GM19468 (cell line): Measurements from ENCODE around the gene CERKL.

Experiments used
- ATAC-seq: cut with Tn5 transposase; IDR thresholded peaks from one replicate; pipeline ENCODE4 v1.9.1; 2021; ENCODE audit warnings: mild to moderate bottlenecking, moderate library complexity, moderate number of reproducible peaks; ENCODE audit not compliant: unreplicated experiment; ENCODE audit errors: extremely low read depth

Gene CERKL

DNA sequence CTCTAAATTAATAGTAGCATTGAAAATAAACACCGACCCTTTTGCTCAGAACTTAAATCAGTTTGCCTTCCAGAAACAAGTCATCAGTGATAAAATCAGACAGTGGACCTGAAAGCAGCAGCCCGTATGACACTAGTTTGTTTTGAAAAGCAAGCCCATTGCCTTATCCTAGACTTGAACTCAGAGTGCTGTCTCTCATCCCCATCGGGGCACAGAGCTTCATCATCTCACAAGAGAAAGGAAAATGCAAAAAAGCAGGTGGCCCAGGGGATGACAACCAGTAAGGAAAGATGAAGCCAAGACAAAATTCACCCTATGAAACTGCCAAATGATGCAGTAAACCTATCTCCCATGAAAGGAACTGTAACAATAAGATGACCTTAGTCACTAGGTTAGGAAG is 71.2 kb downstream of the CERKL start:
- no peak for ATAC-seq

- ATAC-seq, result no peak
These were observed 75.4 kb downstream of the CERKL start for GRCh38 chr2:181581534-181581933.

GRCh38 chr2:181578829-181579228 is 78.1 kb downstream of the CERKL start:
- ATAC-seq, result no peak

DNA sequence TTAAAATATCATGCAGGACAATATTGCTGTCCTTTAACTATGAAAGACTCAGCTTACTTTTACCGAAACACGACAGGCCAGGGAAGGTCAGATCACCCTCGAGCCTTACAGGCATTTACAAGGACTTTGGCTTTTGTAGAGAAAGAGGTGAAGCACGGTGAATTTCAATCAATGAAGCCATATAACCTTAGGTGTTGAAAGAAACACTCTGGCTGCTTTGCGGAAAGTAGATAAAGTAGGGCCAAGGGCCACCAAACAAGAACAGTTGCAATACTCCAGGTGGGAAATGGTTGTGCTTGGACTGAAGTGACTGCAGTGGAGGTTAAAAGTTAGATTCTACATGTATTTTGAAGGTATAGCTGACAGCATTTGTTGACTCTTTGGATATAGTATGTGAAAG is 80.5 kb downstream of the CERKL start:
- no peak for ATAC-seq

- no peak for ATAC-seq
These were observed 81.3 kb downstream of the CERKL start for GRCh38 chr2:181575650-181576025.

GRCh38 chr2:181575024-181575649 is 81.8 kb downstream of the CERKL start:
- ATAC-seq, result no peak

DNA sequence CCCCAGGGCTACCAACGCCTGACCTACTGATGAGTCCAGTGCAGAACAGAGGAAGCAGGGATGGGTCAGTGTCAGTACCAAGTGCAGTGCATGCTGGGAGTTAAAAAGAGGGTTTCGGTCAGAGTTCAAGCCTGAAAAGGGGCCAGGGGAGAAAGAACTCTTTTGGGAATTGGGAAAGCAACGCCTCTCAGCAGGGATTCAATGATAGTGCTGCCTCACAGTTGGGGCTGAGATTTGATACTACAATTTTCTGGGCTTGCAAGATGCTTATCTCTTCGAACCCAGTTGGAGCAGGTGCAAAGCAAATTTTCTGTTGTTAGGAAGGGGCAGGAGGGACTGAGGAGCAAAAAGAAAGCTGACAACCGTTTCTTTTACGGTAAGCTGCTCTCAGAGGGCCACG is 82.6 kb downstream of the CERKL start:
- no peak for ATAC-seq

GRCh38 chr2:181573140-181573736 is 83.7 kb downstream of the CERKL start:
- ATAC-seq, result no peak

DNA sequence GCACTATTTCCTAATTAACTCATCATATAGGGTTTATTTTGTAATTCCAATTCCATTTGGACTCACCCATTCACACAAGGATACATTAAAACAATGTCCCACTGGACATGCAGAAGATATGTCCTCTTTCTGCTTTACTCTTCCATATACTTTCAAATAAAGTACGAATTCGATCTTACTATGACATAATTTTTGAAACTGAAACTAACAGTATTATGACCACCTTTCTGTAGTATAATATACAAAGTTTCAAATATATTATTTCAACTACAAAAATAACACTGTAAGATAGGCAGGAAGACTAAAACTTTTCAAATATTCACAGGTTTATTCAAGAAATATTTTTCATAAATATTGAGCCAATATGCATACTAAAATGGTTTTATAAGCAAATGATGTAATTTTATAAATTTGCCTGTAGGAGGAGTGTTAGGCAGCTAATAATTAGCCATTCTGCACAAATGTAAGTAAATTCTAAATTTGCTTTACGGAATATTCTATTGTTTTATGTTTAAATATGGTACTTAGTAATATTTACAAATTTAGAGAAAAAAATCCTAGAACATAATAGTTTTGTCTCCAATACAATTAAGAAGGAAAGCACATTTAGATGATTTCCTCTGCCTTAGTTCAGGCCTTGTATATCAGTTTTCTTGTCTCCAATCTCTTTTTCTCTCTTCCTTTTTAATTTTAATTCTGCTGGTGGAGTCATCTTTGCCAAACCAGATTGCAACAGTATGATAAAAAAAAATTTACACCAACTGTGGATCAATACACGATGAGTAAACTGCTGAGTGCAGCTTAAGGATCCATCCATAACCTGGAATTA is 85.9 kb downstream of the CERKL start:
- ATAC-seq, result no peak

- no peak for ATAC-seq
These were observed 86.8 kb downstream of the CERKL start for GRCh38 chr2:181570059-181570458.

DNA sequence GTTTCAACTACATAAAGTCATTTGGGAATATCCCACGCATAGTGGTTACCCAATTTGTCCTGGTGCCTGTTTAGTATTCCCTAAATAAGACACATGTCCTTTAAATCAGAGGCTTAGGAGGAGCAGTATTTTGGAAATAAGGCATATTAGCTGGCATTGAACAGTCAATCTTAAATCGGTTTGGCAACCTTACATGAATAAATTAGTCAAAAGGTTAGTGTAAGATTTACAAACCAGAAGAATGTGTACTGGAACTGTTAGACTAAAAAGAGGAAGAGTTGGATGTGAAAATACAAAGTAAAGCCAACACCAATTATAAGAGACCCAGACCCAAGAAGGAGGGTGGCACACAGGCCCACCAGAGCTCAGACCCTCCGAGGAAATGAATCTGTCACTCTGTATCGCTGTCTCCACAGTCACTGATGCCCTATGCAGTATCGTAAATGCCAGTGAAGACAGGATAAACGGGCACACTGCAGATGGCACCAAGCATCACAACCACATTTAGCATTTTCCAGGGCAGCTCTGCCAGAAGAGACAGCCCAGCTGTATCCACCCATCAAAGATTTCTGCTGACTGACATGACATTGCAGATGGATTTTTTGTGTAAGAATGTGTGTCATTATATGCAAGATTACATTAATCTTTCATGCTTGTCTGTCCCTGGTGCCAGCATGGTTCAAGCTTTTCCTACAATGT is 90.4 kb downstream of the CERKL start:
- ATAC-seq, result no peak

DNA sequence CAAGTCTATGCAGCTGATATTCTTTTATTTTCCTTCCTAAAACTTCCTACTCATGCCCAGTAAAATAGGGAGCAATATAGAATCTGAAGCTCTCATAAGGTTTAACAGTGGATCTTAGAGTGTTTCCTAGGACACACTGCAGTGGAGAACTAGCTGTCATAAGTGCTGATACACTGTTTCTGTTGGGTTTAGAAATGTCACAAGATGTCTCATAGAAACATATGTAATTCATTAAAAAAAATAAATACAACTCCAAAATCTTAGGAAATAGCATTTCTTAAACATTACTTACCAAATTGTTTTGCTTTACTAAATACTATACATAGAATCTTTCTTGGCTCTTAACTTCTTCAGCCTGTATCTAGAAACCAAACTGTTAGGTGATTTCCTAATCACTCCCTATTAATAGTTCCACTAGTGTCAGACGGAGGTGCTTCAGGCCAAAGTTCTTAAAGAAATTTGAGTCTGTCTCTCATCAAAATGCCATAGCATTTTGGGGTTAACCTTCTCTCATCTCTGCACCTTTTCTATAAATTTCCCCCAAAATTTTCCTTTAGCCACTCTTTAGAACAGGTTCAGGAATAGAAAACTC is 93.7 kb downstream of the CERKL start:
- no peak for ATAC-seq

DNA sequence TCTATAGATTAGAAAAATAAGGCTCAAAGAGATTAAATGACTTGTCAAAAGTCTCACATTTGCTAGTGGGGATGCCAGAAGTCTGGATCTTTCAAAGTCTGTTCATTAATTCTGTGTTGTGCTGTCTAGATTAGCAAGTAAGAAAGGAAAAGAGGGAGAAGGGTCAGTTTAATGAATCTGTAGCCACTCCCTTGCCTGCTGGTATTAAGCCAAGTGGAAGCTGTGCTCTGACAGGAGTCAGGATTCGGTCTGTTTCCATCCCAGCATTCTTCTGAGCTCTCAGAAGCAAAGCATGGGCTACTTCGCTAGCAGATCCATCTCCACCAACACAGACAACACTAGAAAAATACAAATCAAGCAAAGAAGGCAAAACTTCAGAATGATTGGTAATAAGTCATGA is 98.5 kb downstream of the CERKL start:
- no peak for ATAC-seq

DNA sequence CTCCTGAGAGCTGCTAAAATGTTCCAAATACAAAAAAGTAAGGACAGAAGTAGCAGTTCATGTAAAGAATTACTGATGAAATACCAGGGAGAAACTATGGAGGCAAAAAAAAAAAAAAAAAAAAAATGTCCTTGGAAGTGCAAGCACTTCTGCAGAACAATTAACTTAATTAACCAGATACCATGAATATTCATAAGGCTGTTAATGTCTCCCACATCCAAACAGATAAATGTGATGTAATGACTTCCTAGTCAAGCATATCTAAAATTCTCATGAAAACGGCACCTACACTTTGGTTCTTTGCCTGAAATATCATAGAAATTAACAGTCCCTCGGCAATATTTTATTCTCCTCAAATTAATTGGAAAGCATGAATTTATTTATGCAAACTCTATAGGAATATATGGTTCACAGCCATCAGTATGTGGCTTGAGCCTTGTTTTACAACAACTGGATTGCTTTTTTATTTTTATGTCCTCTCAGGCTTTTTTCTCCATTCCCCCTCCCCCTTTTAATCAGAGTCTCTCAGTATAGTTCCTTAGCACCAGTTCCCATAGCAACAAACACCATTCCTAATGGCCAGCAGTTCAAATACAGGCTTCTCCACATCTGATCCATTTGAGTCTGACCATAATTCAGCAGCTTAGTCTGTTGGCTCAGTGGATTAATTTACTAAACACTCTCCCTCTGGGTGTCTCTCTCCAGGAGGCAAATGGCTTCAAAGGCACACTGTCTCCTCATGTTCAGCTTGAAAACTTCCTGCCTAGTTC is 102.7 kb downstream of the CERKL start:
- ATAC-seq, result no peak

- no peak for ATAC-seq
These were observed 103.7 kb downstream of the CERKL start for GRCh38 chr2:181553244-181553643.

DNA sequence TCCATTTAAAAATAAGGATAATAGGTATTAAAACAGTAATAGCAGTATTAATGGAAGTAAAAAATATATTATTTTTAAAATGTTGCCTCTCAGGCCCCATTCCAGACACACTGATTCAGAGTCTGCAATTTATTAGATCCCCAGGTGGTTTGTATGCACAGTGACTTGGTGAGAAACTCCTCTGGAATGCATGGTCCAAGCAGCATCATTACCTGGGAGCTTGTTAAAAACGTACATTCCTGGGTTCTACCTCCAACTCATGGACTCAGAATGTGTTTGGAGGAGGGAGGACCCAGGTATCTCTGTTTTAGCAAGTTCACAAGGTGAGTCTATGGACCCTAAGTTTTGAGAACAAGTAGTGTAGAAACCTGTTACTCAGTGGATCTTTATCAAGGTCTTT is 104.1 kb downstream of the CERKL start:
- ATAC-seq, result no peak

- ATAC-seq, result no peak
These were observed 110.8 kb downstream of the CERKL start for GRCh38 chr2:181546086-181546485.

DNA sequence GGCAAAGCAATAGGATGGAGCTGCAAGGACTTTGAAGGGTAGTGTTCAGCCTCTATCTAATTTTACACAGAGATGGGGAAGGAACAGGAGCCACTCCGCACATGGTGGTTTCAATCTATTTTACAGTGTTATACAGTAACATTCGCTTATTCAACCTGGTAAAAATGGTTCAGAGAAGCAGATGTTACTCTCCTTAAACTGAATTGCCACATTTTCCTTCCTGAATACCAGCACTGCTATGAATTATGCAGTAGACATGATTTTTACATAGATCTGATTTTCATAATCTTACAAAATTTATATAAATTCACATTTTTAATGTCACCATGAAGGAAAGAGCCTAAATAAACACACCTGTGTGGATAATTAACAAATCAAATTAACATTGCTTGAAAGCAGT is 114.7 kb downstream of the CERKL start:
- no peak for ATAC-seq

DNA sequence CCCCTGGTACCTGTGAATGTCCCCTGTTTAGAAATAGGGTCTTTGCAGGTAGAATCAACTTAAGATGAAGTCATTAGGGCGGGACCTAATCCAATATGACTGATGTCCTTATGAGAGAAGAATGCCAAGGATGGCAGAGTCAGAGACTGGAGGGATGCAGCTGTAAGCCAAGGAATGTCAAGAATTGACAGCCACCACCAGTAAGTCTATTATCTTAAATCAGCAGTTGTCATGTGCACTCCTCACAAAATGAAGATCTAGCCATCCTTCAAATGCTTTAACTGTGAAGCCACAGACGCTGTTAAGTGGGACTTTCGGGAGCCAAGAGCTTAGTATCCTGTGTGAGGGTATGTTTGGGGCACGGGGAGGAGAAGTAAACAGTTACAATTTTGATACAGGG is 116.5 kb downstream of the CERKL start:
- ATAC-seq, result no peak

DNA sequence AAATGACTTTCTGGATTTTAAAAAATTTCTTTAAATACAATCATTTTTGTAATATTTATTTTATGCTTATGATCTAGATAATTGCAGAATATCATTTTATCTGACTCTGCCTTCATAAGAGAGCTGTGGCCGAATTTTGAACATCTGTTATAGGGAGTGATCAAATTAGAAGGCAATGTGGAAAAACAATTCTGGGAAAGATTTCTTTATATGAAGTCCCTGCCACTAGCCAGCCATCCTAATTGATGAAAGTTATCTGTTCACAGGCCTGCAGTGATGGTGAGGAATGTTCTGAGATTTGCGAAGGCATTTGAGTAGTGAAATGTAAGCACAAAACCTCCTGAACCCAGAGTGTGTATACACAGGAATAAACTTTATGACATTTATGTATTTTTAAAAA is 120.2 kb downstream of the CERKL start:
- ATAC-seq, result no peak
